Hematopoietic multipotent progenitor cell treated with erythropoietin and hydrocortisone succinate and interleukin-3 and kit ligand, for 15 days (in vitro differentiated cells): ENCODE data around the gene PDGFA.

Experiments
- DNase-seq: peaks from one replicate; pipeline ENCODE4 v3.0.0-alpha.2; 2015; ENCODE audit warnings: low spot score

The PDGFA gene

GRCh38 chr7:473870-474604 is 45.6 kb downstream of the PDGFA start:
- DNase-seq, result no peak

- DNase-seq, result no peak
These were observed 46.4 kb downstream of the PDGFA start for GRCh38 chr7:473211-473734.

- no peak for DNase-seq
These were observed 47.0 kb downstream of the PDGFA start for GRCh38 chr7:472640-472957.

- no peak for DNase-seq
These were observed 47.6 kb downstream of the PDGFA start for GRCh38 chr7:471866-472639.

GRCh38 chr7:471191-471865 is 48.3 kb downstream of the PDGFA start:
- DNase-seq, result no peak

GRCh38 chr7:469563-469961 is 50.1 kb downstream of the PDGFA start:
- no peak for DNase-seq

GRCh38 chr7:468681-469562 is 50.7 kb downstream of the PDGFA start:
- DNase-seq, result no peak

GRCh38 chr7:467856-468545 is 51.6 kb downstream of the PDGFA start:
- no peak for DNase-seq

GRCh38 chr7:467393-467828 is 52.2 kb downstream of the PDGFA start:
- no peak for DNase-seq

- no peak for DNase-seq
These were observed 53.0 kb downstream of the PDGFA start for GRCh38 chr7:466465-467191.

GRCh38 chr7:465710-466400 is 53.8 kb downstream of the PDGFA start:
- DNase-seq, result no peak

GRCh38 chr7:464454-465401 is 54.9 kb downstream of the PDGFA start:
- DNase-seq, result no peak

- DNase-seq, result no peak
These were observed 55.7 kb downstream of the PDGFA start for GRCh38 chr7:463817-464453.

GRCh38 chr7:463362-463781 is 56.3 kb downstream of the PDGFA start:
- no peak for DNase-seq

- DNase-seq, result no peak
These were observed 57.2 kb downstream of the PDGFA start for GRCh38 chr7:462173-463103.

GRCh38 chr7:461453-462172 is 58.0 kb downstream of the PDGFA start:
- DNase-seq, result no peak

- no peak for DNase-seq
These were observed 58.6 kb downstream of the PDGFA start for GRCh38 chr7:461117-461452.
